COLO668 (cell line): Measurements from ENCODE around the gene HS1BP3.

ENCODE experiments used
- DNase-seq: peaks from one replicate; lab custom pipeline; 2025; ENCODE audit not compliant: unreplicated experiment; lab: John Stamatoyannopoulos, UW

HS1BP3 gene

DNA sequence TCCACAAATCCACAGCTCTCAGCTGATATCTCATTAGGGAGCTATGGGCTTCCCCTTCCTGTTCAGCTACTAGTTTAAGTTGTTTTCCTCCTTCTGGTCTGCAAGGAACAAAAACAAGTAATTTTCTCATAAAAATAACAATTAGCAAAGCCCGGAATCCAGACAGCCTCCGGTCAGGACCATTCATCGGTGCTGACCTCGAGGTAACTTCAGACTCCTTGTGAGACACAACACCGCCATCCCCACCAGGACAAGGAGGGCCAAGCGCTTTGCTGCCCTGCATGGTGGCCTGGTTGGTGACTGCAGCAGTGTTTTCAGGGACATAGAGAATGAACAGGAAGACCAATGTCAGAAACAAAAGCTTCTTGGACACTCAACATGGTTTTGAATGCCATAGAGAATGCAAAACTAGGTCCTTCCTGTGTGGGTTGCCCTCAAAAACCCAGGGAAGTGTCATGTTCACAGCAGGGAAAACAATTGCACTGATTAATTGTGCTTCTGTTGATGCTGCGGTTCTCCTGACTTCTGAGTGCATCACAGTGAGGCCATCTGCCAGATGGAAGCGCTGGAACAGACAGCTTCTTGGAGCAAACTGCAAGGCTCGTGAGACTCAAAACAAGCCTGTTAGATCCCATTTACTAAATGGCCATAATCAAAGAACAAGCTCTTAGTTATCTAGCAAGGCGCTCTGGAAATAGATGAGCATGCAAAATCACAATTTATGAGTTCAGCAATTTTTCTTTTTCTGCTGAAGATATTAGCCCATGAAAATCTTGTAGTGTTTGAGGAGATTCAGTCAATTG is 77.1 kb downstream of the HS1BP3 start:
- DNase-seq = no peak

- DNase-seq = no peak
These were observed 78.7 kb downstream of the HS1BP3 start for GRCh38 chr2:20572221-20572620.

DNA sequence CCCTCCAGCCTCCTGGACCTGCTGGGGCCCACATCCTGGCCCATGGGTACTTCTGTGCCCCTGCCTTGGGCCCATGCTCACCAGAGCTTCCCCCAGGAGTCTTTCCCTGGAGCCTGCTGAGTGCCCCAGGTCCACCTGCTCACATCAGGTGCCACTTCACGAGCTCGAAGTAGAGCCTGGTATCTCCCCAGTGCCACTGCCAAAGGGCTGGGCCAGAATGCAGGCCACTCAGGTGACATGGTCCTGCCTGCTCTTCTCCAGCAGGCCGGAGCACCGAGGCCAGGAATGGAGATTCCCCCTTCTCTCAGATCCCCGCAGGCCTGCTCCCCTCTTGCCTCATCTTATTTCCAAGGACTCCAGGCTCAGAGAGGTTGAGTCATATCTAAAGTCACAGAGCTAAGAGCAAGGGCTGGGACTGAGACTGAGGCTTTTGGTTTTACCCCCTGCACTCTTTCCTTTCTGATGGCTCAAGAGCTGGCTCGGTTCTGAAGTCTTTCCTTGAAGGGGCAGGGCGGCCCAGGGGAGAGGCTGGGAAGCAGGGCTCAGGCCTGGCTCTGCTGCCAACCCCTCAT is 79.2 kb downstream of the HS1BP3 start:
- DNase-seq = no peak

- DNase-seq = no peak
These were observed 79.7 kb downstream of the HS1BP3 start for GRCh38 chr2:20571231-20571630.

DNA sequence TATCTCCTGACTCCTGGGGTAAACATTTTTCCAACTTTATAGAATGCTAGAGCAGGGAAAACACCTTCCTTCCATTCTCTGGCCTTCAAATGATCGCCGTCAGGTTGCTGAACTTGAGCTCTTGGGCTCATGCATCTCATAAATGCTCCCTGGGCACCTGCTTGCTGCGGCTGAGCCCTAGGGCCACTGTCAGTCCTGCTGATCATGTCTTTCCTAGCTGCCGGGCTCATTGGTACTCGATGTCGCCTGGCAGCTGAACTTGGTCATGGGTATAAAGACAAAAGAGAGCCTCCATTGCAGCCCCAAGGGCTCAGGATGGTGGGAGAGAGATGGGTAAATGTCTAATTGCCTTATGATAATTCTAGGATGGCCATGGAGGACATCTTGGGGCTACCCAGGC is 80.6 kb downstream of the HS1BP3 start:
- DNase-seq = no peak

DNA sequence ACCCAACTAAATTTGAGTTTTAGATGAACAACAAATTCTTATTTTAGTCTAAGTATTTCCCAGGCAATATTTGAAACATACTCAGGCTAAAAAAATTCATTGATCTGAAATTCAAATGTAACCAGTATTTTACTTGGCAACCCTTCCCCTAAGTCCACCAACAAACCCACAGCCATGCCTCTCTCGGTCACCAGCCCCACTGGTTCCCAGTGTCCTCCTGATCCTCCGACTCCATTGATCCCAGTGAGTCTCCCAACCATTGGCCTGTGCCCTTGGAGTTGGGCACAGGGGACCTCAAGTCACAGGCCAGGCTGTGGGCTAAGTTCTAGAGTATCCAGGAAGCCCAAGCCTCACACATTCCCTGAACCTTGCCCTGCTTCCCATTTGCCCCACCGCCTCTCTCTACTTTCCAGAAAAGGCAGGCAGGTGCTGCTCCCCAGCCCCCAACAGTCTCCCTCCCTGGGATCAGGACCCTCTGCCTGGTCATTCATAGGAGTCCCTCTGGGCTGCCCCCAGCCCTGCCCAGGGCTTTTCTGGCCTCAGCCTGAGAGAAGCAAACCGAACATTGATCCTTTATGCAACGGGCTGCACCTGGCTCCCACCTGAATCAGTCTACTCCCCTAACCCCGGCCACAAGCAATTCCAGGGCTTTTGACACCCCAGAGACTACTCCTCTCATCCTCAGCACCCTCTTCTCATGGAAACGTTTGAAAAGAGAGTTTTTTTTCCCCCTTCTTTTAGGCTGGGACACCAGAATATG is 81.3 kb downstream of the HS1BP3 start:
- no peak for DNase-seq

DNA sequence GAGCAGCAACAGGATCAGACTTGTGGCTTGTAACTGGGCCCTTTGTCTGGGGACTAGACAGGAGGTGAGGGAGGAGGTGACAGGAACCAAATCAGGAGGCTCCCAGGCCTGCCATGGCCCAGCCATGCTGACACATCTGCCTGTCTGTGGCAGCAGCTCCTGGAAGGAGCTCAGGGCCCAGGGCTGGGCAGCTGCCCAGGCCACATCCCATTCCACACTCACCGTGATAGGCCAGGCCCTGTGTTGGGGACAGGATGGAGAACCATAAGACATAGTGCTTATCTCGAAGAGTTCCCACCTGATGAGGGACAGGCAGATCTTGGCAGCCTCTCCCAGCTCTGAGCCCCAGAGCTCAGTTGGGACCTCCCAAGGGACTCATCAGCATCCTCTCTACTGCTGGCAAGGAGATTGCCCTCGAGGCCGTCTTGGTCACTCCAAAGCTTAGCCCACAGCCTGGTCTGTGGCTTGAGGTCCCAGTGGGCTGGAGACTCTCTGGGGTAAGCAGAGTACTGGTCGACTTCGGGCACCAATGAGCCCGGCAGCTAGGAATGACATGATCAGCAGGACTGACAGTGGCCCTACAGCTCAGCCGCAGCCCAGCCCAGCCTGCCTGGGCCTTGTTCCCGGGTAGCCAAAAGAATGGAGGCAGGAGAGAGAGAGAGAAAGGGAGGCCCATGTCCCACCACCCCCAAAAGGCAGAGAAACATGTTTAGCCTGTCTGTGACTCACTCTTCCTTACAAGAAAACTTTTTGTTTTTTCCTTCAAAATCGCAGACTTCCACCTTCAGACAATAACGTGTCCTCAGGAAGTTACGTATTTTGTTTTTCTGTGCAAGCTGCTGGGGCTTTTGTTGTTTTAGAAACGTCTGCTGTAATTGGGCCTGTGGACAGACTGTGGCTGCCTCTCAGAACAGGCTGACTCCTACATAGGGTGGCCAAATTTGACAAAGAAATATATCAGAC is 82.1 kb downstream of the HS1BP3 start:
- no peak for DNase-seq

DNA sequence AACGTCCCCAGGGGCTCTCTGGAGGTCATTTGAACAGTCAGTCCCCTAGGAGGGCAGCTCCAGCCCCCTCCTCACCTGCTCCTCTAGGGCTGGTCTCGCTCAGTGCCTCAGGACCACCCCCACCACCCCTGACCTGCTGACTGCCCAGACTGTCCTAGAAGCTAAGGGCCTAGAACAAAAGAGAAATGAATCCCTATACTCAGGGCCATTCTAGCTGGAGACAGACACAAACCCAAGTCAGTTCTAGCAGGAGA is 83.0 kb downstream of the HS1BP3 start:
- no peak for DNase-seq
